ENCODE data around the gene EEPD1. TPM values are rescaled to one million over a fixed set of nuclear protein-coding genes. Genes with fewer than 3 reads are reported as not detected.

The EEPD1 gene
- total RNA-seq, 1 donor from 2014 or later, result 5.4 TPM

DNA sequence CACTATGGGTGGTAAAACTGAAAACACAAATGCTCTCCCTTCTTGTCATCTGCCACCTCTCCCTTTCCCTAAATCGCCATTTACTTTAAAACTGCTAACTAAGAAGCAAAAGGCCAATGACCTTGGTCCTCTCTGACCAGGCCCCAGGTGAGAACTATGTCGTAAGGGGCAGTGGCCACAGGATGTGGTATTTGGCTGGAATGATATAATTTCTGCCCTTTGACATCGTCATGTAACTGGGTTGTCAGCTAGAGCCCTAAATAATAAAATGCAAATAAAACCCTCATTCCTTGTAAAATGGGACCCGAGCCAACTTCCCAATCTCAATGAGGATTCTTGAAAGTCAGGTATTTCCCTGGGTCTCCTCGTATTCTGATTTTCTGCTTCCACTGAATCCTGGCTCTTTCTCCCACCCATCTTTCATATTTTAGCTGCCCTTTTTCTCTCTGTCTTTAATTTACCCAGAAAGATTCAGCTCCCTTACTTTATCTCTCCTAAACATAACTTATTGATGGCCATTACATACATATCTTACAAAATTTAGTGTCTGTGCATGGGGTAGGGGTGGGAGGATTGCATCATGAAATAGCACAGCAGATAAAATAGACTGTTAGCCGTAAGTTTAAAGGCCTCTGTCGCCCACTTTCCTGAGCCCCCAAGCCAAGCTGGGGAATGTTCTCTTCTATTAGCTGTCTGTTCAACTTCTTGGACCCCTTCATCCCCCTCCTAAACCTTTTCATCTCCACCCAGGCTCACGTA lies 3.2 kb upstream of the EEPD1 start:
- FAIRE-seq, result no peak
- no peaks in the 10 kb centered on the region for H3K4me1 Mint-ChIP-seq (ENCODE audit: low read depth, unreplicated experiment)
- H3K27me3 ChIP-seq (ENCODE audit: insufficient read depth, low read length), result no peaks in the 10 kb centered on the region

DNA sequence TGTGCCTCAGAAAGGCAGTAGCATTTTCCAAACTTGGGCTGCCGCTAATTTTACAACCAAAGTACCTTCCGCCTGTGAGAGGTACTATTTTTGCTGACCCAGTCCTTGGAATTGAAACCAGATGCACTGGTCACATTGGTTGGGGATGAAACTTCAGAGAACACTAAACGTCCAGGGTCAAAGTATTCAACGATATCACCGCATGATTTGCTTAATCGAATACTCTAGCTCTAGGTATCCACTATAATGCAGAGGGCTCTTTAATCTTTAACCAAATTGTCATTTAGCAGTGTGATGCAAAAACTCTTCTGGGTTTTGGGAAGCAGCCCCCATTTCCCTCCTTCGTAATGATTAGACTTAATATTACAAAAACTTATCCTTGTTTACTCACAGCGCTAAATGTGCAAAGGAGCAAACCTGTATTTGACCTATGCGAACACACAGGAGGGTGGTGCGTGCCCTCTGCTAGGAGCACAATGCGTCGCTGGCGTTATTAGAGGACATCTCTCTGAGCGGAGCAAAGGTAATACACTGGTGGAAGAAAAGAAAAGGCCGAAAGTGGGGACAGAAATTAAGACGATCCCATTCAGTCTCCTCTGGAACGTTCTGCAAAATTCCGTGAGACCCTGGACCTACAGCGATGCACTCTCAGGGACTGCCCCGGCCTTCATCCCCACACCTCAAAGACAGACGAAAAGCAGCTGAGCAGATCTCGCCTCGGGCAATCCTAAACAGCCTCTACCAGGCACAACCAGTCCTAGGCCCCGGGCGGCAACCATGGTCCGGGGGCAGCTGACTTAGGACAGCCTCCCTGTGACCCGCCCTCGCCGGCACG lies 916 bp upstream of the EEPD1 start:
- peaks cover 4% of the 10 kb centered on the region for H4K20me1 ChIP-seq (ENCODE audit: insufficient read depth, low read length)
- peak overlapping the region; percentile 82 for H3K4me3 Mint-ChIP-seq (ENCODE audit: unreplicated experiment)
- no peak for DNase-seq (ENCODE audit: low read depth)
- no peak overlapping the region for H3K27ac ChIP-seq (ENCODE audit: low read depth, low read length)
- no peaks in the 10 kb centered on the region for H3K27me3 ChIP-seq (ENCODE audit: insufficient read depth, low read length)
- peak overlapping the region; percentile 66 for H3K9ac ChIP-seq (ENCODE audit: low read length)
- TF ChIP-seq EZH2 (IDR thresholded peaks at IDR 0.05; ENCODE audit: insufficient read depth, low read length) (no peak), CTCF (IDR thresholded peaks at IDR 0.05; ENCODE audit: insufficient read depth, low read depth, low read length) (no peak)
- peaks cover 3% of the 10 kb centered on the region for H3K36me3 Mint-ChIP-seq (ENCODE audit: low read depth, unreplicated experiment)
- peaks cover 4% of the 10 kb centered on the region for H3K9me3 Mint-ChIP-seq (ENCODE audit: unreplicated experiment)
- no peaks in the 10 kb centered on the region for H3K36me3 ChIP-seq (ENCODE audit: insufficient read depth, low read length)
- peak overlapping the region; percentile 97 for H3K4me2 ChIP-seq (ENCODE audit: low read length)
- peaks cover 24% of the 10 kb centered on the region for H3K4me1 ChIP-seq (ENCODE audit: insufficient read depth, low read length)
- H3K79me2 ChIP-seq (ENCODE audit: insufficient read depth, low read length), result peaks cover 3% of the 10 kb centered on the region
- no peak for FAIRE-seq
- peak overlapping the region; percentile 88 for H3K27ac Mint-ChIP-seq (ENCODE audit: unreplicated experiment)
- peaks cover 8% of the 10 kb centered on the region for H3K4me1 Mint-ChIP-seq (ENCODE audit: low read depth, unreplicated experiment)
- H3K9me3 ChIP-seq (ENCODE audit: insufficient read depth, low read depth, low read length), result peaks cover 3% of the 10 kb centered on the region
- H2AFZ ChIP-seq (ENCODE audit: low read depth, low read length), result peak overlapping the region; percentile 86
- peaks cover 2% of the 10 kb centered on the region for H3K27me3 Mint-ChIP-seq (ENCODE audit: low read depth, unreplicated experiment)
- peak overlapping the region; percentile 59 for H3K4me3 ChIP-seq (ENCODE audit: insufficient read depth, low read depth, low read length)

More for the DNA sequence above, 3.2 kb upstream of the EEPD1 start:
- Histone ChIP-seq H3K4me1 (ENCODE audit: insufficient read depth, low read length) (peaks cover 7% of the 10 kb centered on the region), H3K79me2 (ENCODE audit: insufficient read depth, low read length) (peaks cover 3% of the 10 kb centered on the region), H4K20me1 (ENCODE audit: insufficient read depth, low read length) (no peaks in the 10 kb centered on the region), H3K27ac (ENCODE audit: low read depth, low read length) (no peak overlapping the region), H3K4me3 (ENCODE audit: insufficient read depth, low read depth, low read length) (no peak overlapping the region), H3K9me3 (ENCODE audit: insufficient read depth, low read depth, low read length) (peaks cover 3% of the 10 kb centered on the region), H3K4me2 (ENCODE audit: low read length) (no peak overlapping the region), H2AFZ (ENCODE audit: low read depth, low read length) (no peak overlapping the region), H3K9ac (ENCODE audit: low read length) (no peak overlapping the region), H3K36me3 (ENCODE audit: insufficient read depth, low read length) (no peaks in the 10 kb centered on the region)
- no peak for DNase-seq (ENCODE audit: low read depth)
- Mint-ChIP-seq H3K9me3 (ENCODE audit: unreplicated experiment) (peaks cover 4% of the 10 kb centered on the region), H3K36me3 (ENCODE audit: low read depth, unreplicated experiment) (peaks cover 2% of the 10 kb centered on the region), H3K4me3 (ENCODE audit: unreplicated experiment) (no peak overlapping the region), H3K27me3 (ENCODE audit: low read depth, unreplicated experiment) (peaks cover 2% of the 10 kb centered on the region), H3K27ac (ENCODE audit: unreplicated experiment) (no peak overlapping the region)
- TF ChIP-seq CTCF (IDR thresholded peaks at IDR 0.05; ENCODE audit: insufficient read depth, low read depth, low read length) (no peak), EZH2 (IDR thresholded peaks at IDR 0.05; ENCODE audit: insufficient read depth, low read length) (no peak)

All from astrocyte (in vitro differentiated cells and primary cell).